ENCODE data around the gene THRAP3.
"Not testable (repeated sequence)": the region's sequence is repeated elsewhere in the genome, so short reads cannot be mapped to it uniquely, and the experiment has no call there.

The THRAP3 gene

DNA sequence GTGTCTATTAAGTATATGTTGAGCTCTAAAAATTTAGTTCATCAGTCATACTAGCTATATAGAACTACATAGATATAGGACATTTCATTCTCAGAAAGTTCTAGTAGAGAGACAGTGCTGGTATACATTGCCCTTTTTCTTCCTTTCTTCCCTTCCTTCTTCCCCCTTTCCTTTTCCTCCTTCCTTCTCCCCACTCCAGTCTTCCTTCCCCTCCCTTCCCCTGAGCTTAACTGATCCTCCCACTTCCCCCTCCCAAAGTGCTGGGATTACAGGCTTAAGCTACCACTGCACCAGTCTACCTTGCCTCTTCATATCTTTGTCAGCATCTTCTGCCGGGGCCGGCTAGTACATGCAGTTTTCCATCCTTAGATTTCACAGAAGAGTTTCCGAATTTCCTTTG is 12.1 kb downstream of the THRAP3 start:
- 0 out of 2 replicates have a peak overlapping the region, but pooled peaks have one; percentile 56 for H3K27ac ChIP-seq
- DNase-seq (ENCODE audit: low read depth, low spot score), result no peak
- no peak overlapping the region for H3K9ac ChIP-seq (ENCODE audit: insufficient read length)
- TF ChIP-seq FOXP2 (optimal IDR thresholded peaks at IDR 0.05; ENCODE audit: control extremely low read depth, extremely low read length, insufficient read depth) (no peak), EZH2 (IDR thresholded peaks at IDR 0.05) (no peak), POLR2AphosphoS5 (IDR thresholded peaks at IDR 0.05; ENCODE audit: borderline replicate concordance, low read depth, low read length) (no peak)
- H3K4me3 ChIP-seq, result no peak overlapping the region
- peaks cover 55% of the 10 kb centered on the region for H3K36me3 ChIP-seq (ENCODE audit: insufficient read depth, low read length)
- no peaks in the 10 kb centered on the region for H3K9me3 ChIP-seq (ENCODE audit: low read depth, low read length)

DNA sequence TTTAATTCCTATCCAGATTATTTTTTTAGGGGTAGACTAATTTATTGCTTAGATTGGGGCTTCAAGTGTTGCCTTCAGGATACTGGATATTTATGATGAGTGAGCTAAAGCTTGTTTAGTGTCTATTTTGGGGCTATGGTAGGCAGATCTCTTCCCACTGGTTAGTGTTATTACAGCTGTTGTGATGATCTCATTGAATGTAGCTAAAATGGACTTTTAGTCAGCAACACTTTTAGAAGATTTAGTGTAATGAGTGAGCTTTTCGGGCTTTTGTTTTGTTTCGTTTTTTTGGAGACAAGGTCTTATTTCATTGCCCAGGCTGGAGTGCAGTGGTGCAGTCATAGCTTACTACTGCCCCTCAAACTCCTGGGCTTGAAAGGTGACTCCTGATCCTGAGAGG is 14.2 kb downstream of the THRAP3 start:
- H3K4me3 ChIP-seq, result no peak overlapping the region
- H3K9ac ChIP-seq (ENCODE audit: insufficient read length), result no peak overlapping the region
- no peak for DNase-seq (ENCODE audit: low read depth, low spot score)
- no peak for TF ChIP-seq POLR2AphosphoS5 (IDR thresholded peaks at IDR 0.05; ENCODE audit: borderline replicate concordance, low read depth, low read length)
- TF ChIP-seq FOXP2 (optimal IDR thresholded peaks at IDR 0.05; ENCODE audit: control extremely low read depth, extremely low read length, insufficient read depth), result no peak
- TF ChIP-seq EZH2 (IDR thresholded peaks at IDR 0.05), result no peak
- peaks cover 54% of the 10 kb centered on the region for H3K36me3 ChIP-seq (ENCODE audit: insufficient read depth, low read length)
- peak overlapping the region; percentile 49; the same call in 1 of the 2 replicates for H3K27ac ChIP-seq
- H3K9me3 ChIP-seq (ENCODE audit: low read depth, low read length), result no peaks in the 10 kb centered on the region

DNA sequence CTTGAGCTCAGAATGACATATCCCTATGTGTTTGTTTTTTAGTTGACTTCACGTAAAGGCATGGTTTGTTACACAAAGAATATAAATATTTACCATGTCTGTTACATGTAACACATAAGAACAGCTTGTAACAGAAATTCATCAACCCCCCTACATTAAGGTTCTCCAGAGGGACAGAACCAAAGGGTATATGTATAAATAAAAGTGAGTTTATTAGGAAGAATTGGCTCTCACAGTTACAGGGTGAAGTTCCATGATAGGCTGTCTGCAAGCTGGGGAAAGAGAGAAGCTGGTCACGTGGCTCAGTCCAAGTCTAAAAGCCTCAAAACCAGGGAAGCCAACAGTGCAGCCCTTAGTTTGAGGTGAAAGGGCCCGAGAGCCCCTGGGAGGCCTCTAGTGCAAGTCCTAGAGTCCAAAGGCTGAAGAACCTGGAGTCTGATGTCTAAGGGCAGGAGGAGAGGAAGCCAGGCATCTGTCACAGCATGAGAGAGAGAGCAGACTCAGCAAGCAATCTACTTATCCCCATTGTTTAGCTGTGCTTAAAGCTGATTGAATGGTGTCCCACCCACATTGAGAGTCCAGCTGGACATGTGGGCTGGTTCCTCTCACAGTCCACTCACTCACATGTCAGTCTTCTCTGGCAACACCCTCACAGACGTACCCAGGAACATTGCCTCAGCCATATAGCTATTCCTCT is 15.8 kb downstream of the THRAP3 start:
- H3K27ac ChIP-seq, result no peak overlapping the region
- no peaks in the 10 kb centered on the region for H3K9me3 ChIP-seq (ENCODE audit: low read depth, low read length)
- TF ChIP-seq EZH2 (IDR thresholded peaks at IDR 0.05), result no peak
- TF ChIP-seq POLR2AphosphoS5 (IDR thresholded peaks at IDR 0.05; ENCODE audit: borderline replicate concordance, low read depth, low read length), result no peak
- TF ChIP-seq FOXP2 (optimal IDR thresholded peaks at IDR 0.05; ENCODE audit: control extremely low read depth, extremely low read length, insufficient read depth), result no peak
- H3K36me3 ChIP-seq (ENCODE audit: insufficient read depth, low read length), result peaks cover 44% of the 10 kb centered on the region
- DNase-seq (ENCODE audit: low read depth, low spot score), result no peak
- H3K4me3 ChIP-seq, result no peak overlapping the region
- H3K9ac ChIP-seq (ENCODE audit: insufficient read length), result no peak overlapping the region

DNA sequence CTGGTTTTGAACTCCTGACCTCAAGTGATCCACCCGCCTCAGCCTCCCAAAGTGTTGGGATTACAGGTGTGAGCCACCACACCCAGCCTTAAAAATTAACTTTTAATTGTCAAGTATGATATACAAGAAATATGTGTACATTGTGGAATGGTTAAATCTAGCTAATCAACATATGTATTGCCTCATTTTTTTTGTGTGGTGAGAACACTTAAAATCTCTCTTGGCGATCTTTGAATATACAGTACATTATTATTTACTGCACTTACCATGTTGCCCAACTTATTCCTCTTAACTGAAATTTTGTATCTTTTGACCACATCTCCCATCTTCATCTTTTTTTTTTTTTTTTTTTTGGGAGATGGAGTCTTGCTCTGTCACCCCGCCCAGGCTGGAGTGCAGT is 23.3 kb downstream of the THRAP3 start:
- H3K27ac ChIP-seq, result no peak overlapping the region
- no peak overlapping the region for H3K9ac ChIP-seq (ENCODE audit: insufficient read length)
- H3K4me3 ChIP-seq, result no peak overlapping the region
- DNase-seq (ENCODE audit: low read depth, low spot score), result no peak
- TF ChIP-seq FOXP2 (optimal IDR thresholded peaks at IDR 0.05; ENCODE audit: control extremely low read depth, extremely low read length, insufficient read depth) (no peak), POLR2AphosphoS5 (IDR thresholded peaks at IDR 0.05; ENCODE audit: borderline replicate concordance, low read depth, low read length) (no peak), EZH2 (IDR thresholded peaks at IDR 0.05) (no peak)
- no peaks in the 10 kb centered on the region for H3K9me3 ChIP-seq (ENCODE audit: low read depth, low read length)
- peaks cover 18% of the 10 kb centered on the region for H3K36me3 ChIP-seq (ENCODE audit: insufficient read depth, low read length)

DNA sequence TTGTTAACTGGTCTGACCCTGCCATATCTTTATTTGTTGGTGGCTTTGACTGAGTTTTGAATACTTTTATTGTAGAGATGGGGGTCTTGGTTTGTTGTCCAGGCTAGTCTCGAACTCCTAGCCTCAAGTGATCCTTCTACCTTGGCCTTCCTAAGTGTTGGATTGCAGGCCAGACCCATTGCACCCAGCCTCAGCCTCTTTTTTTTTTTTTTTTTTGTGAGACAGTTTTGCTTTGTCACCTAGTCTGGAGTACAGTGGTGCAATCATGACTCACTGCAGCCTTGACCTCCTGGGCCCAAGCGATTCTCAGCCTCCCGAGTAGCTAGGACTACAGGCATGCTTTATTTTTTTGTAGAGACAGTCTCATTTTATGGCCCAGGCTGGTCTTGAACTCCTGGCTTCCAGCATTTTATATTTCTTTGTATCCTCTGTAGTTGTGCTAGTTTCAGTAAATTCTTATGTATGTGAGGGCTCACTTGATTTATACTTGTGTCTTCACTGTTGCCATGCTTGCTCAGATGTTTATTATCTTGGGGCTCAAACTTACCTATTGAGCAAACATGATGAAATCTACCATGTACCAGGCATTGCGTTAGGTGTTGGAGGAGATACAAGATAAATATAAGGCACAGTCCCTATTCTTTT is 24.1 kb downstream of the THRAP3 start:
- DNase-seq (ENCODE audit: low read depth, low spot score), result no peak
- no peak overlapping the region for H3K27ac ChIP-seq
- H3K9ac ChIP-seq (ENCODE audit: insufficient read length), result no peak overlapping the region
- H3K9me3 ChIP-seq (ENCODE audit: low read depth, low read length), result no peaks in the 10 kb centered on the region
- H3K4me3 ChIP-seq, result no peak overlapping the region
- no peak for TF ChIP-seq EZH2 (IDR thresholded peaks at IDR 0.05)
- no peak for TF ChIP-seq POLR2AphosphoS5 (IDR thresholded peaks at IDR 0.05; ENCODE audit: borderline replicate concordance, low read depth, low read length)
- TF ChIP-seq FOXP2 (optimal IDR thresholded peaks at IDR 0.05; ENCODE audit: control extremely low read depth, extremely low read length, insufficient read depth), result no peak
- H3K36me3 ChIP-seq (ENCODE audit: insufficient read depth, low read length), result peaks cover 18% of the 10 kb centered on the region

DNA sequence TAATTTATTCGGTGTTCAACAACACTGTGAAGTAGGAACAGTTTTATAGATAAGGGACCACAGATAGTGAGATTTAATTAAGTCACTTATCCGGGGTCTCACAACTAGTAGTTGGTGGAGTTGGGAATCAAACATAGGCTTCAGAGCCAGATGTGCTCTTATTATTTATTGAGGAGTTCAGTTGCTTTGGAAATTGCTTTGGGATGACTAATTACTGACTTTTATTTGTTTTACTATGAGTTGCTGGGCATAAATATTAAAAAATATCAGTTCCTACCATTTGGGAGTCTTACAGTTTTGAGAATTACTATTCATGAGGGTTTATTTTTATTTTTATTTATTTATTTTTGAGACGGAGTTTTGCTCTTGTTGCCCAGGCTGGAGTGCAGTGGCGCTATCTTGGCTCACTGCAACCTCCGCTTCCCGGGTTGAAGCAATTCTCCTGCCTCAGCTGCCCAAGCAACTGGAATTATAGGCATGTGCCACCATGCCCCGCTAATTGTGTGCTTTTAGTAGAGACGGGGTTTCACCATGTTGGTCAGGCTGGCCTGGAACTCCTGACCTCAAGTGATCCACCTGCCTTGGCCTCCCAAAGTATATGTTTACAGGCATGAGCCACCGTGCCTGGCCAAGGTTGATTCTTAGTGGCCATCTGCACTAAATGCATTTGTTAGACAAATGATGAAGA is 27.7 kb downstream of the THRAP3 start:
- Histone ChIP-seq H3K9me3 (ENCODE audit: low read depth, low read length) (no peaks in the 10 kb centered on the region), H3K27ac (peak overlapping the region; percentile 71), H3K4me3 (no peak overlapping the region), H3K36me3 (ENCODE audit: insufficient read depth, low read length) (peaks cover 18% of the 10 kb centered on the region), H3K9ac (ENCODE audit: insufficient read length) (no peak overlapping the region)
- no peak for DNase-seq (ENCODE audit: low read depth, low spot score)
- TF ChIP-seq EZH2 (IDR thresholded peaks at IDR 0.05), result no peak
- TF ChIP-seq FOXP2 (optimal IDR thresholded peaks at IDR 0.05; ENCODE audit: control extremely low read depth, extremely low read length, insufficient read depth), result no peak
- TF ChIP-seq POLR2AphosphoS5 (IDR thresholded peaks at IDR 0.05; ENCODE audit: borderline replicate concordance, low read depth, low read length), result no peak

DNA sequence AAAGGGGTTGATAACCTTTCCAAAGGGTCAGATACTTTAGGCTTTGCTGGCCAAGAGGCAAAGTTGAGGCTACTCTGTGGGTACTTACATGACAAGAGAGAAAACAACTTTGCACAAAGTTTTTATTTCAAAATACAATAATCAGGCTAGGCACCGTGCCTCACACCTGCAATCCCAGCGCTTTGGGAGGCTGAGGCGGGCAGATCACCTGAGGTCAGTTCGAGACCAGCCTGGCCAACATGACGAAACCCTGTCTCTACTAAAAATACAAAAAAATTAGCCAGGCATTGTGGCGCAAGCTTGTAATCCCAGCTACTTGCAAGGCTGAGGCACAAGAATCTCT is 28.2 kb downstream of the THRAP3 start:
- H3K4me3 ChIP-seq; H3K9me3 ChIP-seq (ENCODE audit: low read depth, low read length); DNase-seq (ENCODE audit: low read depth, low spot score); H3K9ac ChIP-seq (ENCODE audit: insufficient read length): not testable (repeated sequence)
- Histone ChIP-seq H3K27ac (peak overlapping the region; percentile 71; the same call in 1 of the 2 replicates), H3K36me3 (ENCODE audit: insufficient read depth, low read length) (peaks cover 22% of the 10 kb centered on the region)

DNA sequence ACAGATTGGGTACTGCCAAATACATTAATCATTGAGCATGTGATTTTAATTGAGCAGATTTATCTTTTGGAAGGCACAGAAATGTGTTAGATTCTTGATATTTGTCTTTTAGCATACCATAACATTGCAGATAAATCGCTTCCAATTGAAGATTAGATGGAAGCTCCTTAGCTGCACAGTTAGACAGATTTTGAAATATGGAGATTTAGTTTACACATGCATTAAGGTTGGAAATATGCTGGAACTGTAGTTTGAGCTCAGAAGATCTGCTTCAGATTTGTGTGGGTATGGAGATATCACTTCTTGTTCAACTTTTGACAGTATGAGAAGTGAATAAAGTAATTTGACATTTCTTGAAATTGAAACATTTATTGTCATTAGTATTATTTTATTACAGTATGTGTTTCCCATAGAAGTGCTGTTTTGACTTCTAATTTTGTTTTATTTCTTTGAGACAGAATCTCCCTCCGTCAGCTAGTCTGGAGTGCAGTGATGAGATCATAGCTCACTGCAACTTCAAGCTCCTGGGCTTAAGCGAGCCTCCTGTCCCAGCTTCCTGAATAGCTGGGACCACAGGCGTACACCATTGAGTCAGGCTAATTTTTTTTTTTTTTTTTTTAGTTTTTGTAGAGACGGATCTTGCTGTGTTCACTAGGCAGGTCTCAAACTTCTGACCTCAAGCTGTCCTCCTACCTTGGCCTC is 29.1 kb downstream of the THRAP3 start:
- Histone ChIP-seq H3K9ac (ENCODE audit: insufficient read length) (peak overlapping the region; percentile 12), H3K36me3 (ENCODE audit: insufficient read depth, low read length) (peaks cover 26% of the 10 kb centered on the region), H3K4me3 (no peak overlapping the region; the same call in 1 of the 2 replicates), H3K9me3 (ENCODE audit: low read depth, low read length) (no peaks in the 10 kb centered on the region), H3K27ac (peak overlapping the region; percentile 80)
- TF ChIP-seq FOXP2 (optimal IDR thresholded peaks at IDR 0.05; ENCODE audit: control extremely low read depth, extremely low read length, insufficient read depth) (no peak), POLR2AphosphoS5 (IDR thresholded peaks at IDR 0.05; ENCODE audit: borderline replicate concordance, low read depth, low read length) (no peak), EZH2 (IDR thresholded peaks at IDR 0.05) (no peak)
- DNase-seq (ENCODE audit: low read depth, low spot score), result no peak
